ENCODE data around the gene PACS2. TPM values are rescaled to one million over a fixed set of nuclear protein-coding genes. Genes with fewer than 3 reads are reported as not detected.
"Not testable (repeated sequence)": the region's sequence is repeated elsewhere in the genome, so short reads cannot be mapped to it uniquely, and the experiment has no call there.

Gene PACS2
- total and polyA plus RNA-seq, 5 donors from 2014 or later: 0.72 to 64.0 (median 2.1) TPM

- H3K27ac ChIP-seq (ENCODE audit: insufficient read depth, low read length, poor library complexity, severe bottlenecking): not testable (repeated sequence)
These were observed 12.7 kb upstream of the PACS2 start for GRCh38 chr14:105301915-105302249.

GRCh38 chr14:105303949-105304348 is 10.6 kb upstream of the PACS2 start:
- Mint-ChIP-seq H3K4me3 (peak overlapping the region in 2 of 4 donors; percentile 9 to 75), H3K4me1 (peaks cover 0 to 34% (median 23%) of the 10 kb centered on the region in 4 donors), H3K27ac (peak overlapping the region in 1 of 3 donors; percentile 4), H3K27me3 (no peaks in the 10 kb centered on the region), H3K9me3 (no peaks in the 10 kb centered on the region), H3K36me3 (peaks cover 5% of the 10 kb centered on the region)
- Histone ChIP-seq H3K4me1 (ENCODE audit: control insufficient read depth, insufficient read depth, low read length, poor library complexity, severe bottlenecking) (peaks cover 26% of the 10 kb centered on the region), H3K27ac (ENCODE audit: insufficient read depth, low read length, poor library complexity, severe bottlenecking) (no peak overlapping the region), H3K9me3 (ENCODE audit: control insufficient read depth in 2 of 2, low read length in 2 of 2) (no peaks in the 10 kb centered on the region), H3K36me3 (ENCODE audit: control insufficient read depth, insufficient read depth, low read length) (no peaks in the 10 kb centered on the region), H3K4me3 (ENCODE audit: low read depth, low read length) (no peak overlapping the region), H3K27me3 (ENCODE audit: control insufficient read depth, insufficient read depth, low read length) (no peaks in the 10 kb centered on the region)
- DNase-seq: no peak
- ATAC-seq (ENCODE audit: low read depth in 2 of 2): no peak

More at GRCh38 chr14:105301915-105302249, 12.7 kb upstream of the PACS2 start:
- not testable (repeated sequence) for H3K36me3 Mint-ChIP-seq; DNase-seq; H3K36me3 ChIP-seq (ENCODE audit: control insufficient read depth, insufficient read depth, low read length); H3K9me3 Mint-ChIP-seq; H3K9me3 ChIP-seq (ENCODE audit: control insufficient read depth in 2 of 2, low read length in 2 of 2); ATAC-seq (ENCODE audit: low read depth in 2 of 2); H3K27me3 Mint-ChIP-seq; H3K27me3 ChIP-seq (ENCODE audit: control insufficient read depth, insufficient read depth, low read length); H3K4me3 ChIP-seq (ENCODE audit: low read depth, low read length)
- Mint-ChIP-seq H3K4me1 (peaks cover 4 to 50% (median 29%) of the 10 kb centered on the region in 4 donors), H3K27ac (peak overlapping the region; percentile 88 to 94 (median 92)), H3K4me3 (peak overlapping the region; percentile 81 to 96 (median 92))
- peaks cover 32% of the 10 kb centered on the region for H3K4me1 ChIP-seq (ENCODE audit: control insufficient read depth, insufficient read depth, low read length, poor library complexity, severe bottlenecking)

GRCh38 chr14:105304565-105304964 is 10.0 kb upstream of the PACS2 start:
- ATAC-seq (ENCODE audit: low read depth in 2 of 2) (no peak), DNase-seq (no peak)
- Histone ChIP-seq H3K27me3 (ENCODE audit: control insufficient read depth, insufficient read depth, low read length) (no peaks in the 10 kb centered on the region), H3K27ac (ENCODE audit: insufficient read depth, low read length, poor library complexity, severe bottlenecking) (no peak overlapping the region), H3K4me1 (ENCODE audit: control insufficient read depth, insufficient read depth, low read length, poor library complexity, severe bottlenecking) (peaks cover 20% of the 10 kb centered on the region), H3K4me3 (ENCODE audit: low read depth, low read length) (no peak overlapping the region), H3K36me3 (ENCODE audit: control insufficient read depth, insufficient read depth, low read length) (no peaks in the 10 kb centered on the region), H3K9me3 (ENCODE audit: control insufficient read depth in 2 of 2, low read length in 2 of 2) (no peaks in the 10 kb centered on the region)
- peak overlapping the region in 2 of 3 donors; percentile 33 to 90 for H3K27ac Mint-ChIP-seq
- peaks cover 0 to 28% (median 18%) of the 10 kb centered on the region in 4 donors for H3K4me1 Mint-ChIP-seq
- H3K4me3 Mint-ChIP-seq: no peak overlapping the region
- H3K9me3 Mint-ChIP-seq: no peaks in the 10 kb centered on the region
- no peaks in the 10 kb centered on the region for H3K27me3 Mint-ChIP-seq
- peaks cover 5% of the 10 kb centered on the region for H3K36me3 Mint-ChIP-seq

- Histone ChIP-seq H3K4me1 (ENCODE audit: control insufficient read depth, insufficient read depth, low read length, poor library complexity, severe bottlenecking) (peaks cover 12% of the 10 kb centered on the region), H3K36me3 (ENCODE audit: control insufficient read depth, insufficient read depth, low read length) (no peaks in the 10 kb centered on the region), H3K9me3 (ENCODE audit: control insufficient read depth in 2 of 2, low read length in 2 of 2) (no peaks in the 10 kb centered on the region), H3K27me3 (ENCODE audit: control insufficient read depth, insufficient read depth, low read length) (no peaks in the 10 kb centered on the region), H3K27ac (ENCODE audit: insufficient read depth, low read length, poor library complexity, severe bottlenecking) (no peak overlapping the region), H3K4me3 (ENCODE audit: low read depth, low read length) (no peak overlapping the region)
- peak overlapping the region in 2 of 3 donors; percentile 57 to 90 for H3K27ac Mint-ChIP-seq
- ATAC-seq (ENCODE audit: low read depth in 2 of 2): no peak
- H3K36me3 Mint-ChIP-seq: peaks cover 5% of the 10 kb centered on the region
- H3K9me3 Mint-ChIP-seq: no peaks in the 10 kb centered on the region
- H3K27me3 Mint-ChIP-seq: no peaks in the 10 kb centered on the region
- H3K4me3 Mint-ChIP-seq: peak overlapping the region in 1 of 4 donors; percentile 16
- H3K4me1 Mint-ChIP-seq: peaks cover 0 to 22% (median 14%) of the 10 kb centered on the region in 4 donors
- peak in 1 of 3 donors; percentile 67 for DNase-seq
These were observed 9.2 kb upstream of the PACS2 start for GRCh38 chr14:105305345-105305744.

- Mint-ChIP-seq H3K27ac (peak overlapping the region in 1 of 3 donors; percentile 57), H3K4me1 (peaks cover 0 to 22% (median 14%) of the 10 kb centered on the region in 4 donors), H3K27me3 (no peaks in the 10 kb centered on the region), H3K9me3 (no peaks in the 10 kb centered on the region), H3K36me3 (peaks cover 5% of the 10 kb centered on the region), H3K4me3 (peak overlapping the region in 1 of 4 donors; percentile 16)
- no peaks in the 10 kb centered on the region for H3K27me3 ChIP-seq (ENCODE audit: control insufficient read depth, insufficient read depth, low read length)
- no peak overlapping the region for H3K27ac ChIP-seq (ENCODE audit: insufficient read depth, low read length, poor library complexity, severe bottlenecking)
- ATAC-seq (ENCODE audit: low read depth in 2 of 2) (no peak), DNase-seq (no peak)
- no peak overlapping the region for H3K4me3 ChIP-seq (ENCODE audit: low read depth, low read length)
- no peaks in the 10 kb centered on the region for H3K36me3 ChIP-seq (ENCODE audit: control insufficient read depth, insufficient read depth, low read length)
- H3K4me1 ChIP-seq (ENCODE audit: control insufficient read depth, insufficient read depth, low read length, poor library complexity, severe bottlenecking): peaks cover 12% of the 10 kb centered on the region
- no peaks in the 10 kb centered on the region for H3K9me3 ChIP-seq (ENCODE audit: control insufficient read depth in 2 of 2, low read length in 2 of 2)
These were observed 8.8 kb upstream of the PACS2 start for GRCh38 chr14:105305791-105306190.

- H3K27ac Mint-ChIP-seq: no peak overlapping the region
- H3K9me3 Mint-ChIP-seq: no peaks in the 10 kb centered on the region
- Histone ChIP-seq H3K27ac (ENCODE audit: insufficient read depth, low read length, poor library complexity, severe bottlenecking) (no peak overlapping the region), H3K36me3 (ENCODE audit: control insufficient read depth, insufficient read depth, low read length) (no peaks in the 10 kb centered on the region), H3K27me3 (ENCODE audit: control insufficient read depth, insufficient read depth, low read length) (no peaks in the 10 kb centered on the region), H3K4me3 (ENCODE audit: low read depth, low read length) (no peak overlapping the region), H3K4me1 (ENCODE audit: control insufficient read depth, insufficient read depth, low read length, poor library complexity, severe bottlenecking) (peaks cover 9% of the 10 kb centered on the region), H3K9me3 (ENCODE audit: control insufficient read depth in 2 of 2, low read length in 2 of 2) (no peaks in the 10 kb centered on the region)
- peaks cover 0 to 19% (median 13%) of the 10 kb centered on the region in 4 donors for H3K4me1 Mint-ChIP-seq
- DNase-seq (no peak), ATAC-seq (ENCODE audit: low read depth in 2 of 2) (no peak)
- H3K36me3 Mint-ChIP-seq: peaks cover 5% of the 10 kb centered on the region
- no peaks in the 10 kb centered on the region for H3K27me3 Mint-ChIP-seq
- peak overlapping the region in 1 of 4 donors; percentile 71 for H3K4me3 Mint-ChIP-seq
These were observed 7.4 kb upstream of the PACS2 start for GRCh38 chr14:105307052-105307727.

- no peaks in the 10 kb centered on the region for H3K27me3 ChIP-seq (ENCODE audit: control insufficient read depth, insufficient read depth, low read length)
These were observed 5.2 kb upstream of the PACS2 start for GRCh38 chr14:105309371-105309770.

GRCh38 chr14:105311838-105312237 is 2.7 kb upstream of the PACS2 start:
- H3K27ac Mint-ChIP-seq: no peak overlapping the region
- ATAC-seq (ENCODE audit: low read depth in 2 of 2) (no peak), DNase-seq (no peak)
- H3K27ac ChIP-seq (ENCODE audit: insufficient read depth, low read length, poor library complexity, severe bottlenecking): no peak overlapping the region
- H3K36me3 ChIP-seq (ENCODE audit: control insufficient read depth, insufficient read depth, low read length): no peaks in the 10 kb centered on the region
- H3K27me3 ChIP-seq (ENCODE audit: control insufficient read depth, insufficient read depth, low read length): no peaks in the 10 kb centered on the region
- no peaks in the 10 kb centered on the region for H3K27me3 Mint-ChIP-seq
- no peaks in the 10 kb centered on the region for H3K9me3 Mint-ChIP-seq
- peaks cover 23% of the 10 kb centered on the region for H3K4me1 ChIP-seq (ENCODE audit: control insufficient read depth, insufficient read depth, low read length, poor library complexity, severe bottlenecking)
- H3K9me3 ChIP-seq (ENCODE audit: control insufficient read depth in 2 of 2, low read length in 2 of 2): no peaks in the 10 kb centered on the region
- no peak overlapping the region for H3K4me3 ChIP-seq (ENCODE audit: low read depth, low read length)
- peaks cover 5% of the 10 kb centered on the region for H3K36me3 Mint-ChIP-seq
- H3K4me3 Mint-ChIP-seq: peak overlapping the region in 1 of 4 donors; percentile 41
- H3K4me1 Mint-ChIP-seq: peaks cover 0 to 21% (median 7%) of the 10 kb centered on the region in 4 donors

More at GRCh38 chr14:105309371-105309770, 5.2 kb upstream of the PACS2 start:
- H3K4me1 Mint-ChIP-seq: peaks cover 0 to 16% (median 5%) of the 10 kb centered on the region in 4 donors
- peaks cover 5% of the 10 kb centered on the region for H3K36me3 Mint-ChIP-seq
- DNase-seq: no peak
- Histone ChIP-seq H3K36me3 (ENCODE audit: control insufficient read depth, insufficient read depth, low read length) (no peaks in the 10 kb centered on the region), H3K27ac (ENCODE audit: insufficient read depth, low read length, poor library complexity, severe bottlenecking) (no peak overlapping the region), H3K4me1 (ENCODE audit: control insufficient read depth, insufficient read depth, low read length, poor library complexity, severe bottlenecking) (peaks cover 15% of the 10 kb centered on the region), H3K4me3 (ENCODE audit: low read depth, low read length) (no peak overlapping the region), H3K9me3 (ENCODE audit: control insufficient read depth in 2 of 2, low read length in 2 of 2) (no peaks in the 10 kb centered on the region)
- H3K27me3 Mint-ChIP-seq: no peaks in the 10 kb centered on the region
- no peaks in the 10 kb centered on the region for H3K9me3 Mint-ChIP-seq
- H3K27ac Mint-ChIP-seq: no peak overlapping the region
- H3K4me3 Mint-ChIP-seq: peak overlapping the region in 1 of 4 donors; percentile 48
- ATAC-seq (ENCODE audit: low read depth in 2 of 2): no peak

All from CD4-positive, CD25-positive, alpha-beta regulatory T cell (primary cell).